Measurements from ENCODE around the gene FRYL.

- TF ChIP-seq EZH2 (IDR thresholded peaks at IDR 0.05; ENCODE audit: borderline replicate concordance) = no peak
- TF ChIP-seq, protein P1, sequence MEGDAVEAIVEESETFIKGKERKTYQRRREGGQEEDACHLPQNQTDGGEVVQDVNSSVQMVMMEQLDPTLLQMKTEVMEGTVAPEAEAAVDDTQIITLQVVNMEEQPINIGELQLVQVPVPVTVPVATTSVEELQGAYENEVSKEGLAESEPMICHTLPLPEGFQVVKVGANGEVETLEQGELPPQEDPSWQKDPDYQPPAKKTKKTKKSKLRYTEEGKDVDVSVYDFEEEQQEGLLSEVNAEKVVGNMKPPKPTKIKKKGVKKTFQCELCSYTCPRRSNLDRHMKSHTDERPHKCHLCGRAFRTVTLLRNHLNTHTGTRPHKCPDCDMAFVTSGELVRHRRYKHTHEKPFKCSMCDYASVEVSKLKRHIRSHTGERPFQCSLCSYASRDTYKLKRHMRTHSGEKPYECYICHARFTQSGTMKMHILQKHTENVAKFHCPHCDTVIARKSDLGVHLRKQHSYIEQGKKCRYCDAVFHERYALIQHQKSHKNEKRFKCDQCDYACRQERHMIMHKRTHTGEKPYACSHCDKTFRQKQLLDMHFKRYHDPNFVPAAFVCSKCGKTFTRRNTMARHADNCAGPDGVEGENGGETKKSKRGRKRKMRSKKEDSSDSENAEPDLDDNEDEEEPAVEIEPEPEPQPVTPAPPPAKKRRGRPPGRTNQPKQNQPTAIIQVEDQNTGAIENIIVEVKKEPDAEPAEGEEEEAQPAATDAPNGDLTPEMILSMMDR (IDR thresholded peaks at IDR 0.05; ENCODE audit: poor library complexity) = no peak
Measured at GRCh38 chr4:48472794-48473193, 307.3 kb downstream of the FRYL start.

Data from hepatocyte (in vitro differentiated cells).